ENCODE data around the gene CTNND2. TPM values are rescaled to one million over a fixed set of nuclear protein-coding genes. Genes with fewer than 3 reads are reported as not detected.

Gene CTNND2
- total RNA-seq, 1 experiment from 2014 or later, result 7.0 TPM

GRCh38 chr5:11946317-11946716, 42.1 kb upstream of the CTNND2 start:
- no peaks in the 10 kb centered on the region for H3K36me3 Mint-ChIP-seq (ENCODE audit: insufficient read depth in 1 of 3, low read depth in 3 of 3)
- Histone ChIP-seq H3K23me2 (ENCODE audit: insufficient read length, low read depth, low read length, poor library complexity, severe bottlenecking) (no peaks in the 10 kb centered on the region), H3K79me1 (ENCODE audit: insufficient read depth, low read depth, low read length, poor library complexity, severe bottlenecking) (no peaks in the 10 kb centered on the region), H2AFZ (ENCODE audit: low read length) (no peak overlapping the region), H3K4me1 (ENCODE audit: insufficient read depth, low read length) (no peaks in the 10 kb centered on the region), H3K79me2 (ENCODE audit: insufficient read depth, low read length) (no peaks in the 10 kb centered on the region), H3K4me2 (ENCODE audit: insufficient read depth, insufficient read length, low read length) (no peak overlapping the region), H3T11ph (ENCODE audit: low read length) (no peak overlapping the region), H2AK5ac (ENCODE audit: insufficient read length, low read length) (no peak overlapping the region), H3K18ac (ENCODE audit: insufficient read length, low read depth, low read length) (no peak overlapping the region), H2BK5ac (ENCODE audit: insufficient read length, low read length) (no peak overlapping the region), H3K14ac (ENCODE audit: insufficient read depth, low read length) (no peak overlapping the region), H3K27me3 (ENCODE audit: insufficient read depth, low read length) (no peaks in the 10 kb centered on the region), H3K56ac (ENCODE audit: insufficient read length, low read depth, low read length) (no peak overlapping the region), H4K8ac (replicated peaks; ENCODE audit: insufficient read length, low read depth, low read length) (no peak overlapping the region), H3K27ac (ENCODE audit: insufficient read length, low read depth, low read length) (no peak overlapping the region), H4K91ac (ENCODE audit: insufficient read length, low read depth, low read length) (no peak overlapping the region), H2BK15ac (ENCODE audit: low read depth, low read length) (no peak overlapping the region), H4K20me1 (ENCODE audit: control insufficient read depth, insufficient read depth, insufficient read length) (no peaks in the 10 kb centered on the region), H3K23ac (ENCODE audit: insufficient read length, low read depth, low read length) (no peak overlapping the region), H3K4ac (ENCODE audit: low read depth, low read length) (no peak overlapping the region), H3K9ac (ENCODE audit: extremely low read depth, insufficient read length, low read length) (no peak overlapping the region), H2BK20ac (ENCODE audit: low read depth, low read length, poor library complexity, severe bottlenecking) (no peak overlapping the region), H3K9me3 (ENCODE audit: control insufficient read depth, low read depth, low read length) (no peaks in the 10 kb centered on the region), H2BK12ac (ENCODE audit: insufficient read length, low read depth, low read length) (no peak overlapping the region), H4K5ac (ENCODE audit: insufficient read length, low read depth, low read length) (no peak overlapping the region), H2BK120ac (ENCODE audit: low read depth, low read length, poor library complexity, severe bottlenecking) (no peak overlapping the region)
- H3K4me1 Mint-ChIP-seq, result no peaks in the 10 kb centered on the region
- no peak overlapping the region for H3K4me3 Mint-ChIP-seq
- DNase-seq, result no peak
- H3K9me3 Mint-ChIP-seq, result no peaks in the 10 kb centered on the region
- H3K27me3 Mint-ChIP-seq (ENCODE audit: low read depth), result no peaks in the 10 kb centered on the region; the same call in 1 of the 2 replicates
- no peak overlapping the region for H3K27ac Mint-ChIP-seq
- TF ChIP-seq, protein P1, sequence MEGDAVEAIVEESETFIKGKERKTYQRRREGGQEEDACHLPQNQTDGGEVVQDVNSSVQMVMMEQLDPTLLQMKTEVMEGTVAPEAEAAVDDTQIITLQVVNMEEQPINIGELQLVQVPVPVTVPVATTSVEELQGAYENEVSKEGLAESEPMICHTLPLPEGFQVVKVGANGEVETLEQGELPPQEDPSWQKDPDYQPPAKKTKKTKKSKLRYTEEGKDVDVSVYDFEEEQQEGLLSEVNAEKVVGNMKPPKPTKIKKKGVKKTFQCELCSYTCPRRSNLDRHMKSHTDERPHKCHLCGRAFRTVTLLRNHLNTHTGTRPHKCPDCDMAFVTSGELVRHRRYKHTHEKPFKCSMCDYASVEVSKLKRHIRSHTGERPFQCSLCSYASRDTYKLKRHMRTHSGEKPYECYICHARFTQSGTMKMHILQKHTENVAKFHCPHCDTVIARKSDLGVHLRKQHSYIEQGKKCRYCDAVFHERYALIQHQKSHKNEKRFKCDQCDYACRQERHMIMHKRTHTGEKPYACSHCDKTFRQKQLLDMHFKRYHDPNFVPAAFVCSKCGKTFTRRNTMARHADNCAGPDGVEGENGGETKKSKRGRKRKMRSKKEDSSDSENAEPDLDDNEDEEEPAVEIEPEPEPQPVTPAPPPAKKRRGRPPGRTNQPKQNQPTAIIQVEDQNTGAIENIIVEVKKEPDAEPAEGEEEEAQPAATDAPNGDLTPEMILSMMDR (conservative IDR thresholded peaks at IDR 0.05), result no peak
